ENCODE measurements around the gene LBHD2.

Gene LBHD2

DNA sequence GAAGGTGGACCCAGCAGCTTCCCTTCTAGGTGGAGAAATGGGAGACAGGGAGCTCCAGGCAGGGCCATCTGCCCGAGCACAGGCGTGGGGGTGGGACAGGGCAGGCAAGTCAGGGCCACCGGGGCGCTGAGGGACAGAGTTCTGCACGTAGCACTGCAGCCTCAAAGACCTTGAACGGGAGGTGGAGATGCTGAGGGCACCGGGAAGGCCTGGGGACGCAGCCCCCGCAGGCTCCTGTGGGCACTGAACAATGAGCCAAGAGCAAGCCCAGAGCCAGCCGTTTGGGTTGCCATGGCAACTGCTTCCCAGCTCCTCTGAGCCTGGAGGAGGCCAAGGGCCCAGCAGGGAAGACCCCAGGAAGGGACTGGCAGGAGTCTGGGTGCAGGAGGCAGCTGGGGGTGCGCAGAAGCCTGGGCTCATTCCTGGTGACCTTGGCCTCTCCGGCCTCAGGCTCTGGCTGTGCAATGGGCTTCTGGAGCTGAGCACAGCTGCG is 3.4 kb downstream of the LBHD2 start:
- Histone ChIP-seq H3K4me3 (no peak overlapping the region), H3K27ac (no peak overlapping the region)

DNA sequence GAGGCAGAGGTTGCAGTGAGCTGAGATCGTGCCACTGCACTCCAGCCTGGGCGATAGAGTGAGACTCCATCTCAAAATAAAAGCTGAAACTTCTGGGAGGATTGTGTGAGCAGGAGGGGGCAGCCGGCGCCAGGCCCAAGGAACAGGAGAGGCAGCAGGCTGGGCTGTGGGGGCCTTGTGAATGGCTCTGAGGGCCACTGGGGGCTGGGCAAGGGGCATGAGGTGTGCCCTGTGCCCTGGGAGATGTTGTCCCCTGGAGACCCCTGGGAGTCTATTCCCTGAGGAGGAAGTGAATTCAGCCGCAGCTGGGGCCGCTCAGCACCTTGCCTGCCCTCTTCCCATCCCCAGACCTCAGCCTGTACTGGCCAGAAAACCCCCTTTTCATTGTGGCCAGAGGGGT is 4.9 kb downstream of the LBHD2 start:
- H3K27ac ChIP-seq: no peak overlapping the region
- H3K4me3 ChIP-seq: no peak overlapping the region

DNA sequence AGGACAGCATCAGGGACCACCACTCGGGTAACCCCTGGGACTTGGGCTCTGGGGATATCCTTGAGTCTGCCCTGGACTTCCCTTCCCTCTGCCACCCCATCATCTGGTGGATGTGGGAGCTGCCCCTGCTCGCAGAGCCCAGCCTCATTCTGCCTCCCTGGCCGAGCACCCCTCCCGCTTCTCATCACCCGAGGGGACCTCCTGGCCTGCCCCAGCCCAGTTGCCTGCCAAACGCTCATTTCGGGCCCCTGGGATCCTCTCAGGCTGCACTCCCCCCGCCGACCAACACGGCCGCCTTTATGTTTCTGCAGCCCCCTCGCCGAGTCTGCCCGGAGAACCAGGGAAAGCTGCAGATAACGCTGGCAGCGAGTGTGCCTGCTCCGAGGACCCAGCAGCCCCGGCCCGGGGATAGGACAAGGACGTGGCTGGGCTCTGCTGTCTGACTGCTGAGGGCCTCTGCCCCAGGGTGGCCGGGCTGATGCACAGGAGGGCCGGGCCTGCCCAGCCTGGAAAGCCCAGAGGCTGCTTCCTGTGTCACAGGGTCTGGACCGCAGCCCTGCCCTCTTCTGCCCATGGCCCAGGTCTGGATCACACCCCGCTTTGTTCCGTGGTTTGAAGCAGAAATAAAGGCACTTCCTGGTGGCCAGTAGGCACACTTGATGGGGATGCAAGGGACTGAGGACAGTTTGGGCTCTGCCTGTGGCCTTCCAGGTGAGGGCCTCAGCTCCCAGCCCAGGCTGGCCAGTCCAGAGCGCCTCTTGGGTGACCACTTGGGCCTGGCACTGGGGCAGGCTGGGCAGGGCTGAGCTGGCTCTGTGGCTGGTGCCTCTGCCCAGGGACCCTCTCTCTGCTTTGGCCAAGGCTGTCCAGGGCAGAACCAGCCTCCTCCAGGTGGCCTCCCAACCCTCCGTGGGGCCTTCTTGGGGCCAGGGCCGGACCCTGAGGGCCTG is 5.7 kb downstream of the LBHD2 start:
- Histone ChIP-seq H3K4me3 (no peak overlapping the region), H3K27ac (no peak overlapping the region)

DNA sequence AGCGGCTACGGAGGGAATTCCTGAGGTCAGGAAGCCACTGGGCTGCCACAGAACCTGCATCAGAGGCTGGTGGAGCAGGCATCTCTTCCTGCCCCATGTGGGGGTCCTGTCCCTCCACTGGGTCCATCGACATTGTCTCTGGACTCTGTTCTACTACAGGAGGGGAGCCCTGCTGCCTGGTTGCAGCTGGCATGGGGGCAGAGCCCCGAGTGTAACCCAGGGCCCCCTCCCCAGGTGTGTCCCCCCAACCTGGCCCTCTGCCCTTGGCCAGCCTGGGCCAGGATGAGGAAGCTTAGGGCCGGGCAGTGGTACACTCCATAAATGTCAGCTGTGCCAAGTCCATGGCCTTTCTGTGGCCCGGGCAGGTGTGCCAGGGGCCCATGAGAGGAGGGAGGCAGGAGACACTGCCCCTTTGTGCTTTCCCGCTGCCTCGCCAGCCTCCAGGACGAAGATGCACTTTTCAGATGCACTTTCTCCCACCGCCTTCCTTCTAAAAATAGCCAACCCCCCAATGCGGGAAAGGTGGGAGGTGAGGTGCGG is 6.5 kb downstream of the LBHD2 start:
- no peak overlapping the region for H3K4me3 ChIP-seq
- H3K27ac ChIP-seq: no peak overlapping the region

DNA sequence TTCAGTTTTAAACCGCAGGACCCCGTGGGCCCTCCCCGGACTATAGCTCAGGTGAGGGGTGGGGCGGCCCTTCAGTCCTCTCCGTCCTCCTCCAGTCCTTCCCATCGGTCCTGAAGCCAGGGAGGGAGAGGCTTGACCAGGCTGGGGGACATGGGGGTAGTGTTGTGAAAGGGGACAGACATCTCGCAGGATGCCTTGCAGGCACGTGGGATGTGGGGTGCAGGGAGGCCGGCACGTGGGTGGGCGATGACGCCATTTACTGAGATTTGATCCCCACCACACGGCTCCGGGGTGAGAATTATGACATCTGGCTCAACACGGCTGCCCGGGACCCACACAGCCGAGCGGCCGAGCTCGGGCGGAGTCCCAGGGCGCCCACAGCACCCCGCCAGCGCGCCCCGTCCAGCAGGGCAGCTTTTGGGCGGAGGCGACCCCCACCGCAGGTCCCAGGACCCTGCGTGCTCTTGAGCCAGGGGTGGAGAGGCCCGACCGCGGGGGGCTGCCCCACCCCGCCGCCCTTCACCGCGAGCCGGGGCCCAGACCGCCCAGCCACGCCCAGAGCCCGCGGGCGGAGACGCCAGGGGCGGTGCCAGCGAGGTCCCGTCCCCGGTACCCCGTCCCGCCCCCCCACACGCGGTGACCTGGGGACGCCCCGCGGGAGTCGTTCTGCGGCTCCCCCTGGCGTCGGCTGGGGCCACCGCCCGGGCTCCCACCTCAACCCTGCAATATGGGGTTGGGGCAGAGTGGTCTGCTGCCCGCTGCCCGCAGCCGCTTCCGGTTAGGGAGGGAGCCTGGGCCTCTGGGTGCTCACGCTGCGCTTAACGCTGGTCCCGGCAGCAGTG is 7.3 kb downstream of the LBHD2 start:
- Histone ChIP-seq H3K4me3 (peak overlapping the region; percentile 18 to 41 (median 36)), H3K27ac (peak overlapping the region in 11 of 21 experiments; percentile 7 to 69 (median 32))

DNA sequence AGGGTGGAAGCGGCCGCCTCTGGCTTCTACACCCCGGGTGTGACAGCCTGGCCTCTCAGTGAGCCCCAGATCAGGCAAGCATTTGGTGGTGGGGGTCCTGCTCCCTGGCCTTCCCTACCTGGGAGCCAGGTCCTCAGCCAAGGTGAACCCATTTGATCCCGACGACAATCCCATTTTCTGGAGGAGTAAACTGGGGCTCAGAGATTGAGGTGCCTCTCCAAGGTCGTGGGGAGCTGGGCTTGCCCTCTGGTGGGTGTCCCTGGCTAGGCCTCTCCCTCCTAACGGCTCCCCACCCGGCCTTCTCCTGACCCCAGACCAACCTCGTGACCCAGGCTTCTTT is 7.8 kb downstream of the LBHD2 start:
- Histone ChIP-seq H3K4me3 (peak overlapping the region; percentile 18 to 41 (median 36)), H3K27ac (peak overlapping the region in 11 of 21 experiments; percentile 2 to 48 (median 16))

DNA sequence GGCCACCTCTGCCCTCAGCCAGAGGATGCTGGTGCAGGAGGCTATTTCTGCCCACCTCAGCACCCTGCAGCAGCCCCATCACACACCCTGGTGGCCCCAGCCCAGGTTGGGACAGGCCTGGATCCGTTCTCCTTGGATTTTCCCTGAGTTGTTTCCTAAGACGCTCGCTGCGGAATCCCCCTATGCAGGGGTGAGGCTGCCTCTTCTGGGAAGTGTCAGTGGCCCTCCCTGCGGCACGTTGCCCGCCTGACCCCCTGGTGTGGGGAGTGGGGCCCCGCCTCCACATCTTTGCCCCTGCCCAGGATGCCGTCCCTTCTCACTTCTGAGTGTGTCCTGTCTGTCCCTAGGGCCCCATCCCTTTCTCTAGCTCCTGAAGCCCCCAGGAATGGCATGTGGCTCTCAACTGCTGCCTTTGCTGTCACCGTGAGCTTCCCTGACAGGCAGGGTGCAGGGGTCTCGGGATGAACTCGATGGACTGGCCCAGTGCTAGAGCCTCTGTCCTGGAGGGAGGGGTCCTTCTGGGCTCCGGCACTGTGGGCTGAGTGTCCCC is 9.9 kb downstream of the LBHD2 start:
- H3K27ac ChIP-seq: peak overlapping the region in 12 of 21 experiments; percentile 7 to 63 (median 52)
- H3K4me3 ChIP-seq: no peak overlapping the region

DNA sequence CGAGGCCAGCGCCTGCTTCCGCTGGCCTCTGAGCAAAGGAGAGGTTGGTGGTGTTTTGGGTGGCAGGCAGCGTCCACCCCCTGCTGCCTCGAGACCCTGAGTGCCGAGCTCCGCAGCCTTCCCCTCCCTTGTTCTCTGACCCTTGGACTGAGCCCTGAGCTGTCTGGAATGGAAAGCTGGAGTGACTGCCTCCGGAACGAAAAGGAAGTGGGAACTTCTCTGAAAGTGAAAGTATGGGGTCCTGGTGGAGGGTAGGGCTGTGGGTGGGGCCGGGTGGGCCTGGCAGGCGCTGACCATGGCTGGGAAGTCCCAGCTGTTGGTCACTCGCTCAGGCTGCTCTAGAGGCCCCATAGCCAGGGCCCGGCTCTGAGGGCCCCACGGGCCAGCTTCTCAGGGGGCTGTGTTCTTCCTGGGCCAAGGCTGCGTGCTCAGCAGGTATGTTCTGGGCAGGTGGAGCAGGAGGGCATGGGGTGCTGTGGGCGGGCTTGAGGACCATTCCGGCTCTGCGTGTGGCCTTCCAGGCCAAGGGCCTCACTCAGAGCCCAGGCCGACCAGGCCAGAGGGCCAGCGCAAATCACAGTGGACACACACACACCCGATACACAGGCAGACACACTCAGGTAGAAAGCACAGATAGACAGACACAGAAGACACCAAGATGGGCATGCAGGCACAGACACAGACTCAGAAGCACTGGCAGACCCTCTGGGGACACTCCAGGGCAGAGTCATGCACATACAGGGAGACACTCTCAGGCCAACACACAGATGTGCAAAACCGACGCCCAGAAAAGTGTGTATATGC is 10.6 kb downstream of the LBHD2 start, which contains the start of gene EXOC3L4:
Gene EXOC3L4, plus strand, starts transcription at position 320 of the 804 bp plus-strand sequence. CDS start 5,495 bp downstream, outside the sequence.
- peak within 1 kb of the TSS in 12 of 21 experiments; percentile 7 to 63 (median 52) for H3K27ac ChIP-seq
- H3K4me3 ChIP-seq: no peak within 1 kb of the TSS

DNA sequence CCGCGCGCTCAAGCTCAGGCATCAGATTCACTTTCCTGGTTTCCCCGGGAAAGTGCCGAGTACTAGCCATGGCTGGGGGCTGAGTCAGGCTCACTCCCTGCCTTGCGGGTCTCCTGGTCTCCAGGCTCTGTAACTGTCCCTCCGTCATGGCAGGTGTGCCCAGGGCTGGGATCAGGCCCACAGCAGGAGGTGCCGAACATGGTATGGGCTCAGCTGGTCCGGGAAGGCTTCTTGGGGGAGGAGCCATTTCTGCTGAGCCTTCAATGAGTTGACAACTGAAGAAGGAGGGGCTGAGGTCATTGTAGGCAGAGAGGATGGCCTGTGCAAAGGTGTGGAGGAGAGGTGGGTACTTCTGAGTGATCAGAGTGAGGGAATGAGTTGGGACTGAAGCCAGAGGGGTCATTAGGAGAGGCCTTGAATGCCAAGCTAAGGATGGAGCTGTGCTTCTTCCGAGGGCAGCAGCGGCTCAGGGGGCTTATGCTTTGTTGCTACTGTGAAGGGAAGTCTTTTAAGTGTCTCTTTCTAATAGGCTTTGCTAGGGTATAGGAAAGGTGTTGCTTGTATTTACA is 11.3 kb downstream of the LBHD2 start:
- no peak overlapping the region for H3K4me3 ChIP-seq
- peak overlapping the region in 1 of 21 experiments; percentile 57 for H3K27ac ChIP-seq

DNA sequence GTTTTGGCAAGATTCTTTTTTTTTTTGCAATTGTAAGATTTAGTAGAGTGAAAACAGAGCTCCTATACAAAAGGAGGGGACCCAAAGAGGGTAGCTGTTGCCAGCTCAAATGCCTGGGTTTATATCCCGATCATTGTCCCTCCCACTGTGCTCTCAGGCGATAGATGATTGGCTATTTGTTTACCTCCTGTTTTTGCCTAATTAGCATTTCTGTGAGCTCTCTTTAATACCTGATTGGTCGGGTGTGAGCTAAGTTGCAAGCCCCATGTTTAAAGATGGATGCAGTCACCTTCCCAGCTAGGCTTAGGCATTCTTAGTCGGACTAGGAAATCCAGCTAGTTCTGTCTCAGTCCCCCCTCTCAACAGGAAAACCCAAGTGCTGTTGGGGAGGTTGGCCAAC is 12.4 kb downstream of the LBHD2 start:
- H3K4me3 ChIP-seq: no peak overlapping the region
- H3K27ac ChIP-seq: no peak overlapping the region

DNA sequence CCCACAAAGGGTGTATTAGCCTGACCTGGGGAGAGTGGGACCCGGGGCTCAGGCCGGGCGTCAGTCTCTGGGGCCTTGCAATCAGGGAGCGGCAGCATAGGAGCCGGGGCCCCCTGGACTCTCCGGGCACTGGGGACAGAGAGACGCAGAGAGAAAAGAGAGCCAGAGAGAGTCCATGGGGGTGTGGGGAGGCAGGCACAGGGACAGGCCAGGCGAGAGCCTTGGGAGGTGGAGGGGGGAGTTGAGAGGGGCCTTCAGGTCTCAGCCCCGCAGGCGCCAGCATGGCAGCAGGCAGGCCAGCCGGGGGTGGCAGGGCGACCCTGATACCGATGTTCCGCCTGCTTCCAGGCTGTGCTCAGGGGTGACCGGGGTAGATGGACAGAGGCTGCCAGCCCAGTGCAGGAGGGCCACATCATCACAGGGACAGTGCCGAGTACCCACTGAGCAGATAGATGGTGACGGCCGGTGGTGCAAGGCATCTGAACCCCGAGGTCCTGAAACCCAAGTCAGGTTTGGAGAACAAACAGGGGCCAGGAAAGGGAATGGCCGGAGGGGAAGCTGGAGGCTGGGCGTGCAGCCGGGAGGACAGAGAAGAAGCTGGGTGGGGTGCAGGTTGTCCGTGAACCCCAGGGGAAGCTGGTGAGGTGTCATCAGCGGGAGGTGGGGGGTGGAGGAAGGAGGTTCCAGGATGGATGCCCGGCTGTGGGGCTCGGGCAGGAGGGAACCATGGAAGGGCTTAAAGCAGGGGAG is 13.4 kb downstream of the LBHD2 start:
- Histone ChIP-seq H3K27ac (no peak overlapping the region), H3K4me3 (no peak overlapping the region)

DNA sequence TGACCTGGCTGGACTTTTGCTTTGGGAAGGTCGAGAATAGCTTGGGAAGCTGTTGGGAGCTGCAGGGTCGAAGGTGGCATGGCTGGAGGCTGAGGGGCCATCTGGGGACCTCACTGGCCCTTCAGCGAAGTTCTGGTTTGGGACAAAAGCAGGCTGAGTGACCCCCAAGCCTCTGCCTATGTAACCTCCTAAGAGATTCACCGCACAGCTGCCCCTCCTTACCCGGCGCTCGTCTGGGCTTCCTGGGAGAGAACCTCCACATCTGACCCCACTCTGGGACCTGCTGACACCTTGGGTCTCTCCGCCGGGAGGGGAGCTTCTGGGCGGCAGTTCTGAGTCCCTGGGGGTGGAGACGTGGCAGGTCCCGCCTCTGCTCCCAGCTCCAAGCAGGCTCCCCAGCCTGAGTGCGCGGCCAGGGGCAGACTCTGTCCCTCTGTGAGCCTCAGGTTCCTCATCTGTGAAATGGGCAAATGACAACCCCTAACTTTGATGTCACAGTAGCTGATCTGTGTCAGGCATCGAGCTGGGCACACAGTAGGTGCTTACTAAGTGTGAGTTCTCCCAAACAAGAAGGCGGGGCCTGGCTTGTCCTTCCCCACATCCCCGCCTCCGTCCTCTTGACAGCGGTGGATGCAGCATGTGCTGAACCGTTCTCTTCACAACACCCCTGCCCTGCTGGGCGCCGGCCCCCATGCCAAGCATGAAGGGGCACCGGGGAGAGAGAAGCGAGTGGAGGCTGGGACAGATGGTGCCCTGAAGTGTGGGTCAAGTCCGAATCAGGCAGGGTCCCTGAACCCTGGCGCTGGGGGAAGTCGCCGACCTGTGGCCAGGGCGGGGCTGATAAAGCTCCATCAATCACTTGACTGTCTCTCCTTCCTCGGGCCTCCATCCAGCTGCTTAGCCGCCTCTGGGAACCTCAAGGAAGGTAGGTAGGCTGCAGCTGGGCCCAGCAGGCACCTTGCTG is 14.3 kb downstream of the LBHD2 start:
- Histone ChIP-seq H3K27ac (no peak overlapping the region), H3K4me3 (no peak overlapping the region)

DNA sequence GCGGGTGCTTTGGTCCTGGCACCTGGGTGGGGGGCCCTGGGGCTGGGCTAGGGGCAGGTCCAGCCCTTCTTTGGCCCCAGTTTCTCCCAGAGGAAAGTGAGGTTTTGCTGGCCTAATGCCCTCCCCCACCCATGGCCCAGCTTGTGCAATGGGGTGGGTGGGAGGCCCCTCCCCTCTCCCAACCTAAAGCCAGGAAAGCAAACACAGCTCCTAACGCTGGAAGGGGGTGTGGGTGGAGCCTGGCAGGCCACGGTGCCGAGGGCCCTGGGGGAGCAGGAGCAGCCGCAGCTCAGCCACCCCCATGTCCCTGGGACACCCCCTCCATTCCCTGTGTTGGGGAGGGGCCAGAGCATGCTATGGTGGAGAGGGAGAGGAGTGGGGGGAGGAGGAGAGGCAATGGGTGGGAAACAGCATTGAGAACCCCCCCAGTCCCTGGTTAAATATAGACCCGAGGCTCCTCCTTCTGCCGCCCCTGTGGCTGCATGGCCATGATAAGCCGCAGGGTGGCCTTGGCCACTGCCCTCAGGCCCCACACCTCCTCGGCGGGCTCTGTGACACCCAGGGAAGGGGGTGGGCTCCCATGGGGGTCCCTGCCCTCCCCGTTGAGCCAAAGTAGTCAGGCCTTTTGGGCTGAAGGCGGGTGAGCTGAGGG is 15.2 kb downstream of the LBHD2 start:
- no peak overlapping the region for H3K27ac ChIP-seq
- no peak overlapping the region for H3K4me3 ChIP-seq

DNA sequence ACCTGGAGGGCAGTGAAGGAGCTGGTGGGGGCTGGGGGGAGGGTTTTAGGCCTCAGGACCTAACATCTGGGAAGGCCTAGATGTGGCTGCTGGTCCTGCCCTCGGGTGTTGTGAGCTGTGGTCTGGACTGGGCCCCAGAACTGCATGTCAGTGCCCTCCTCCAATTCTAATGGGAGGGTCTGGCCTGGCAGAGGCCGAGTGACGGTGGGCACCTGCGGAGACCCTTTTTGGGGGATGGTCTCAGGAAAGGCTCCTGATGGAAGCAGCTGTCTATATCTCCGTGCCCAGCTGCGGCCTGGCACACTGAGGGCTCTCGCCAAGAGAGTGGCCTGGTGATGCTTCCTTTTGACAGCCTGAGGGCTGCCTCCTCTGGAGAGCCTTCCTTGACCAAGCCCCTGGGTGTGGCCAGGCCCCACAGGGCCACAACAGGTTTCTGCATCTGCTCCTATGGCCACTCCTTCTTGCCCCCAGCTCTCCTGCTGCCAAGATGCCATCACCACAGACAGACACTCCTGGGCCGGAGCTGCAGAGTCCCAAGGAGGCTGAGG is 15.8 kb downstream of the LBHD2 start:
- Histone ChIP-seq H3K4me3 (no peak overlapping the region), H3K27ac (no peak overlapping the region)

DNA sequence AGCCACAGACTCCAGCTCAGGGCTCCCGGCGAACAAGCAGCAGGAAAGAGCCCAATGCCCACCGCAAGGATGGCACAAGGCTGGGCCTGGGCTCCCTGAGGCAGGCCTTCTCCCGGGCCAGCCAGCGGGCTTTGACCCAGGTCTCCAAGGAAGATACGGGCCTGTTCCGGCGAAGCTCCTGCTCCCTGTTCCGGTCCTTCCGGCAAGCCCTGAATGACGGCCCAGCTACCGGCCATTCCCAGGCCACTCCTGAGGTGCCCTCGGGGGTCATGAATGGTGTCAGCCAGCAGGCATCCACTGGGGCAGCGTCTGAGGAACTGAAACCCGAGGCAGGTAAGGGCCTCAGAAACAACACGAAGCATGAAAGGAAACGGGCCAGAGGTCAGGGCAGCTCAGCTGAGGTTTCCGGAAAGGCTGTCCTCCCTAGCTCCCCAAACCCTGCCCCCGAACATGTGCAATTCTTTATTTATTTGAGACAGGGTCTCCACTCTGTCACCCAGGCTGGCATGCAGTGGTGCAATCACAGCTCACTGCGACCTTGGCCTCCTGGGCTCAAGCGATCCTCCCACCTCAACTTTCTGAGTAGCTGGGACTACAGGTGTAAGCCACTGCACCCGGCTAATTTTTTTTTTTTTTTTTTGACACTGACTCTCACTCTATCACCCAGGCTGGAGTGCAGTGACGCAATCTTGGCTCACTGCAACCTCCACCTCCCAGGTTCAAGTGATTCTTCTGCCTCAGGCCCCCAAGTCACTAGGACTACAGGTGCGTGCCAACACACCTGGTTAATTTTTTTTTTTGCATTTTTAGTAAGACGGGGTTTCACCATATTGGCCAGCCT is 16.5 kb downstream of the LBHD2 start:
- Histone ChIP-seq H3K4me3 (no peak overlapping the region), H3K27ac (no peak overlapping the region)
